Cardiac fibroblast (primary cell): ENCODE data around the gene PRKACA.
"Not testable (repeated sequence)": the region's sequence is repeated elsewhere in the genome, so short reads cannot be mapped to it uniquely, and the experiment has no call there.

Experiments
- DNase-seq, 2 donors: peaks; one replicate each; pipeline versions ENCODE4 v3.0.0 to v3.0.0-alpha.2; 2010; ENCODE audit warnings: low read depth in 2 of 2
- H3K4me3 ChIP-seq, 2 donors: replicated peaks in 1 of 2; 1 replicate in 1 of 2; 2 replicates in 1 of 2; pipeline ENCODE4 v1.5.1; 2011; ENCODE audit warnings: low read depth in 2 of 2, low read length in 2 of 2, mild to moderate bottlenecking in 2 of 2, moderate library complexity in 1 of 2
- CTCF ChIP-seq: IDR thresholded peaks from one replicate; pipeline ENCODE4 v1.5.1; 2011; ENCODE audit warnings: low read depth, mild to moderate bottlenecking, low read length, inconsistent platforms

Gene PRKACA

GRCh38 chr19:14050512-14050911 is 67.0 kb downstream of the PRKACA start:
- DNase-seq, result no peak
- no peak overlapping the region for H3K4me3 ChIP-seq
- TF ChIP-seq CTCF, result no peak

- TF ChIP-seq CTCF, result peak; percentile 95
- DNase-seq, result peak in 1 of 2 donors; percentile 46
- H3K4me3 ChIP-seq, result no peak overlapping the region
These were observed 69.0 kb downstream of the PRKACA start for GRCh38 chr19:14048443-14049153.

GRCh38 chr19:14047866-14048265 is 69.7 kb downstream of the PRKACA start:
- H3K4me3 ChIP-seq, result not testable (repeated sequence)

GRCh38 chr19:14042659-14043608 is 74.6 kb downstream of the PRKACA start:
- peak; percentile 61 for TF ChIP-seq CTCF
- not testable (repeated sequence) for H3K4me3 ChIP-seq
- peak; percentile 87 to 89 for DNase-seq

More at GRCh38 chr19:14047866-14048265, 69.7 kb downstream of the PRKACA start:
- not testable (repeated sequence) for DNase-seq
